K562 (cell line): ENCODE results near the gene FBXO8. TPM values are rescaled to one million over a fixed set of nuclear protein-coding genes. Genes with fewer than 3 reads are reported as not detected.

Source experiments
- ATAC-seq: fragments of 200-7000 bp; cut with Tn5 transposase; 3 replicates; pipeline ENCODE4 v1.9.1; 2020; ENCODE audit warnings: moderate library complexity
- BruUV-seq: library from RNA; stranded (reverse); fragments of 400-500 nt; replicated peaks from 2 replicates; lab custom pipeline; 2021; lab: Mats Ljungman, UMichigan
- CTCF ChIA-PET: fragments of 300-600 bp; formaldehyde crosslinking; extraction: SDS; loops from one replicate; lab custom pipeline; 2021; ENCODE audit warnings: low intra/inter-chr PET ratio; lab: Yijun Ruan, JAX
- POLR2A ChIA-PET: fragments of 300-600, 350-650 bp; sonication (Branson Sonifier 250); formaldehyde crosslinking; extraction: SDS; loops from one replicate; lab custom pipeline; 2021; ENCODE audit warnings: antibody characterized with exemption, inconsistent platforms; lab: Yijun Ruan, JAX
- DNase-seq, 4 experiments: peaks; one replicate each; pipeline versions ENCODE4 v3.0.0 to v3.0.0-alpha.2; 2011 to 2018; ENCODE audit warnings: low spot score in 3 of 4, mixed read lengths in 3 of 4; ENCODE audit errors: extremely low read depth in 1 of 4
- FAIRE-seq: peaks from 2 replicates; lab custom pipeline; 2011; peaks lifted over from hg19 to GRCh38; lab: Jason Lieb, UNC
- H2AFZ ChIP-seq: 2 replicates; pipeline ENCODE4 v1.6.0; 2011; ENCODE audit warnings: low read depth, low read length, control low read depth, inconsistent platforms
- H3K27ac ChIP-seq: fragments of 200-600 bp; 3 replicates; pipeline ENCODE4 v1.8.0; 2011; ENCODE audit warnings: low read depth, mild to moderate bottlenecking, control low read depth, inconsistent platforms, low read length, moderate library complexity, mixed read lengths; ENCODE audit errors: extremely low read depth
- H3K27me3 ChIP-seq, 2 experiments: fragments of 300-600 bp in 1 of 2; 2 replicates in 1 of 2; 3 replicates in 1 of 2; pipeline versions ENCODE4 v1.6.0 to v1.8.0; 2011; ENCODE audit warnings: inconsistent platforms in 2 of 2, low read length in 2 of 2, mild to moderate bottlenecking in 1 of 2, mixed read lengths in 1 of 2, moderate library complexity in 1 of 2; ENCODE audit not compliant: control insufficient read depth in 2 of 2, insufficient read depth in 2 of 2
- H3K36me3 ChIP-seq: fragments of 300-600 bp; 3 replicates; pipeline ENCODE4 v1.8.0; 2011; ENCODE audit warnings: mild to moderate bottlenecking, low read length, inconsistent platforms; ENCODE audit not compliant: control insufficient read depth, insufficient read depth
- H3K4me1 ChIP-seq, 2 experiments: fragments of 200-600 bp in 1 of 2; replicated peaks in 1 of 2; 2 replicates in 1 of 2; 3 replicates in 1 of 2; pipeline versions ENCODE4 v1.5.1 to v1.8.0; 2011; ENCODE audit warnings: inconsistent platforms in 2 of 2, low read length in 2 of 2, mild to moderate bottlenecking in 1 of 2, mixed read lengths in 1 of 2, moderate library complexity in 1 of 2; ENCODE audit not compliant: control insufficient read depth in 2 of 2, insufficient read depth in 2 of 2
- H3K4me2 ChIP-seq: 2 replicates; pipeline ENCODE4 v1.6.1; 2011; ENCODE audit warnings: low read length, control low read depth, inconsistent platforms, mixed read lengths; ENCODE audit not compliant: insufficient read depth
- H3K4me3 ChIP-seq: fragments of 200-600 bp; sonication (generic), shearing (Covaris generic); 2 replicates; pipeline ENCODE4 v1.5.1; 2016; ENCODE audit warnings: control low read depth, inconsistent platforms
- H3K79me2 ChIP-seq: fragments of 200-600 bp; 3 replicates; pipeline ENCODE4 v1.8.0; 2011; ENCODE audit warnings: low read length, inconsistent platforms; ENCODE audit not compliant: control insufficient read depth, insufficient read depth
- H3K9ac ChIP-seq, 2 experiments: 2 replicates each; pipeline versions ENCODE4 v1.6.0 to v1.6.1; 2011; ENCODE audit warnings: low read depth in 2 of 2, low read length in 2 of 2, control low read depth in 1 of 2, inconsistent platforms in 1 of 2, mild to moderate bottlenecking in 1 of 2, mixed read lengths in 1 of 2; ENCODE audit not compliant: insufficient read depth in 1 of 2
- H3K9me1 ChIP-seq: one replicate; pipeline ENCODE4 v1.6.0; 2011; ENCODE audit warnings: inconsistent platforms, mild to moderate bottlenecking, low read length, moderate library complexity; ENCODE audit not compliant: control insufficient read depth, insufficient read depth
- H3K9me3 ChIP-seq: replicated peaks from 2 replicates; pipeline ENCODE4 v1.5.1; 2011; ENCODE audit warnings: low read depth, low read length, inconsistent platforms; ENCODE audit not compliant: control insufficient read depth, insufficient read depth
- H4K20me1 ChIP-seq: replicated peaks from 2 replicates; pipeline ENCODE4 v1.6.1; 2011; ENCODE audit warnings: low read length, inconsistent platforms, mixed read lengths; ENCODE audit not compliant: control insufficient read depth, insufficient read depth
- CHD1 ChIP-seq: fragments of 200-600 bp; sonication (generic); IDR thresholded peaks from one replicate; pipeline ENCODE4 v1.6.1; 2012; ENCODE audit warnings: mild to moderate bottlenecking, moderate library complexity, low read length, inconsistent platforms
- CHD2 ChIP-seq: IDR thresholded peaks from 2 replicates; pipeline ENCODE4 v1.6.1; 2011; ENCODE audit warnings: low read depth, low read length
- DNMT1 ChIP-seq: fragments of 450-650 bp; IDR thresholded peaks from 2 replicates; pipeline ENCODE4 v1.6.1; 2016; ENCODE audit warnings: antibody characterized with exemption, mild to moderate bottlenecking
- HNRNPH1 ChIP-seq: fragments of 200-400 bp; formaldehyde crosslinking; optimal IDR thresholded peaks from 2 replicates; pipeline ENCODE3; 2017; ENCODE audit warnings: low read depth, mild to moderate bottlenecking, low read length, moderate library complexity
- LCOR ChIP-seq: sonication (generic); formaldehyde crosslinking; IDR thresholded peaks from 2 replicates; pipeline ENCODE4 v1.8.0; 2022; ENCODE audit warnings: mild to moderate bottlenecking, missing genetic modification reagents
- NEUROD1 ChIP-seq: fragments of 150-350 bp; IDR thresholded peaks from 2 replicates; pipeline ENCODE4 v1.6.1; 2014; ENCODE audit warnings: borderline replicate concordance, low read length, low read depth; ENCODE audit not compliant: partially characterized antibody
- NFE2 ChIP-seq: IDR thresholded peaks from 2 replicates; pipeline ENCODE4 v1.6.1; 2014; ENCODE audit warnings: antibody characterized with exemption, low read depth
- RBM25 ChIP-seq: fragments of 200-400 bp; formaldehyde crosslinking; IDR thresholded peaks from 2 replicates; pipeline ENCODE4 v1.6.1; 2018; ENCODE audit warnings: low read length, low read depth, moderate library complexity; ENCODE audit not compliant: severe bottlenecking
- RFX1 ChIP-seq: fragments of 450-650 bp; IDR thresholded peaks from 2 replicates; pipeline ENCODE4 v1.6.1; 2016; ENCODE audit warnings: mild to moderate bottlenecking, moderate library complexity
- SMARCA4 ChIP-seq: fragments of 450-650 bp; IDR thresholded peaks from 2 replicates; pipeline ENCODE4 v1.6.1; 2016
- SP2 ChIP-seq: IDR thresholded peaks from 2 replicates; pipeline ENCODE4 v1.6.1; 2011; ENCODE audit warnings: mild to moderate bottlenecking, low read depth, low read length, moderate library complexity; ENCODE audit not compliant: poor library complexity, severe bottlenecking; ENCODE audit errors: extremely low read depth
- SUPT5H ChIP-seq: fragments of 450-650 bp; IDR thresholded peaks from 2 replicates; pipeline ENCODE4 v1.6.1; 2016
- TAF1 ChIP-seq: IDR thresholded peaks from 2 replicates; pipeline ENCODE4 v1.6.1; 2011; ENCODE audit warnings: mild to moderate bottlenecking, low read length, moderate library complexity; ENCODE audit not compliant: insufficient read depth, control insufficient read depth, severe bottlenecking; ENCODE audit errors: extremely low read depth
- TBL1XR1 ChIP-seq, 2 experiments: IDR thresholded peaks; 2 replicates each; pipeline ENCODE4 v1.6.1; 2012; ENCODE audit warnings: improper control_type of control experiment in 2 of 2, low read length in 2 of 2, mild to moderate bottlenecking in 1 of 2
- TBP ChIP-seq: optimal IDR thresholded peaks from 2 replicates; pipeline ENCODE3; 2011; ENCODE audit warnings: low read depth, low read length, improper control_type of control experiment
- WGBS: fragments of 100-300 bp; shearing (Covaris generic); methylation state at CpG from one replicate; pipeline ENCODE4 v1.1.6; 2016; ENCODE audit warnings: low coverage, mixed read lengths; ENCODE audit not compliant: insufficient coverage; ENCODE audit errors: missing lambda C conversion rate; 5-methylcytosine and 5-hydroxymethylcytosine counted together
- in situ Hi-C: fragments of 300-500 bp; cut with MboI; formaldehyde crosslinking; loops from 4 replicates; pipeline ENCODE4 v1.15.0; 2018; ENCODE audit warnings: inconsistent platforms, mixed read lengths
- intact Hi-C: fragments of 100-400 bp; cut with micrococcal nuclease; formaldehyde crosslinking; loops from 2 replicates; pipeline ENCODE4 v1.14.2; 2022
- polyA plus RNA-seq, 8 experiments: library from polyadenylated mRNA; depleted of rRNA in 4 of 8; stranded (reverse) in 5 of 8; unstranded in 3 of 8; fragments of >200 nt; fragmentation: Nextera tagmentation in 2 of 8; fragmentation: Illumina TruSeq in 1 of 8; extraction: Ambion mirVana in 2 of 8; extraction: Trizol in 1 of 8; gene quantifications; 2 replicates each; pipeline versions ENCODE4 v1.2.1 to v1.2.3, GENCODE V29; 2011 to 2014; ENCODE audit warnings: inconsistent platforms in 1 of 8, missing spikeins in 1 of 8
- total RNA-seq, 7 experiments: library from RNA; depleted of rRNA in 6 of 7; stranded (reverse); fragments of >200 nt in 6 of 7; fragmentation: Illumina TruSeq in 2 of 7; extraction: Trizol in 2 of 7; gene quantifications; 2 replicates each; pipeline versions ENCODE4 v1.2.1 to v1.2.3, GENCODE V29; 2011 to 2021; ENCODE audit warnings: low replicate concordance in 1 of 7
- TF ChIP-seq, protein P1 (sequence below): sonication (generic); IDR thresholded peaks from 2 replicates; pipeline ENCODE4 v1.6.1; 2016
- TF ChIP-seq, protein P2 (sequence below): fragments of 450-650 bp; IDR thresholded peaks from 2 replicates; pipeline ENCODE4 v1.6.1; 2016; ENCODE audit warnings: borderline replicate concordance

FBXO8 gene
- total and polyA plus RNA-seq, 9 of the 15 experiments (the other 6 are each of a cell fraction or from before 2014, with no cell fraction given), result 12.9 to 27.1 (median 14.8) TPM

DNA sequence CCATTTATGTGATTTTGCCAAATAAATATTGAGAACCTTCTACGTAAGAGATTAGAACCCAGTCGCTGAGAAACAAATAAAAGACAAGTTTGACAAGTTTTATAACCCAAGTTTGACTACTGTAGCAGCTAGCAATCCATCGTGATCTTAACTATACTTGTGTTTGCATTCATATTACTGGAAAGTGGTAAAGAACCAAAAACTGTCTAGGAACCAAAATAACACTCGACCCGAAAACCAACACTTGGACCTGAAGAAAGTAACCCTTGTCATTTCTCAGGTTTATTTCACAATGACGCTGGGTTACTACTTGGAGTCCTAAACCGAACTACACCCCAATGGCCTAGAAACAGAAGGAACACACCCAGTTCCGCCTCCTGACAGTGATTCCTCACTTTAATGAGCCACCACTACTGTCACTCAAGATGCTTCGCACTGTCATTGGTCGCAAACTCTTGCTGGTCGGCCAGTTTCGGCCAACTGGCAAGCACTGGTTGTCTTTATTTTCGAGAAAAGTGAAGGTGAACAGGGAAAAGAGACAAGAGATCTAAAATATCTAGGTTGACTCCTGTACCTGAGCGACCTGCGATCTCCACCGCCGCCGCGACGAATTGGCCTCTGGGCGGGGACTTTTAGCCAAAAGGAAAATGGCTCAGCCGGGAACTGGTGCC lies 496 bp downstream of the FBXO8 start:
- ATAC-seq (peak; percentile 84), FAIRE-seq (peak; percentile 97), DNase-seq (peak; percentile 82 to 95 (median 86))
- Histone ChIP-seq H3K36me3 (peaks cover 7% of the 10 kb centered on the region; the same call in 2 of the 3 replicates), H3K9me1 (no peaks in the 10 kb centered on the region), H3K9me3 (no peaks in the 10 kb centered on the region; the same call in 1 of the 2 replicates), H3K4me2 (peak overlapping the region; percentile 95), H3K4me1 (peaks cover 0 to 6% of the 10 kb centered on the region in 2 experiments; a peak in 3 of 5 replicates), H3K4me3 (peak overlapping the region; percentile 65), H3K9ac (peak overlapping the region; percentile 98 to 99), H3K27me3 (no peaks in the 10 kb centered on the region), H3K79me2 (peaks cover 100% of the 10 kb centered on the region), H2AFZ (peak overlapping the region; percentile 99), H3K27ac (peak overlapping the region; percentile 100), H4K20me1 (no peaks in the 10 kb centered on the region)
- WGBS, result under 1% methylated on average over 22 of the region's 22 CpGs
- POLR2A ChIA-PET, result interaction anchor here (0.9 to 1.6 kb wide), 6 partner anchors 9 to 949 kb away, joined by 3 to 5 read pairs (median 4); partner anchors contain the start of gene HMGB2
- in situ Hi-C loops, result no loop called here
- intact Hi-C loops, result loop anchor here (10.0 kb wide), 1 partner anchor 948 kb away; the partner anchor contains the start of gene HMGB2
- TSS peak; percentile 68 for BruUV-seq
- CTCF ChIA-PET, result interaction anchor here (0.5 kb wide), 1 partner anchor 1994 kb away, joined by 3 read pairs; no protein-coding TSS in a partner anchor
- TF ChIP-seq TBL1XR1 (IDR thresholded peaks at IDR 0.05; ENCODE audit: low read length in 2 of 2) (0 out of 4 replicates have a peak, but pooled peaks of 1 of the 2 experiments have one; percentile 38), SUPT5H (peak; percentile 54), DNMT1 (no peak), NEUROD1 (peak; percentile 74), HNRNPH1 (no peak), CHD2 (peak; percentile 75), TBP (peak; percentile 77), SMARCA4 (0 out of 2 replicates have a peak, but pooled peaks have one; percentile 28), NFE2 (peak; percentile 40; the same call in 1 of the 2 replicates), CHD1 (no peak), RBM25 (peak; percentile 93), LCOR (peak; percentile 54), SP2 (peak; percentile 82), RFX1 (peak; percentile 36; the same call in 1 of the 2 replicates), TAF1 (peak; percentile 71)
- TF ChIP-seq, protein P1, sequence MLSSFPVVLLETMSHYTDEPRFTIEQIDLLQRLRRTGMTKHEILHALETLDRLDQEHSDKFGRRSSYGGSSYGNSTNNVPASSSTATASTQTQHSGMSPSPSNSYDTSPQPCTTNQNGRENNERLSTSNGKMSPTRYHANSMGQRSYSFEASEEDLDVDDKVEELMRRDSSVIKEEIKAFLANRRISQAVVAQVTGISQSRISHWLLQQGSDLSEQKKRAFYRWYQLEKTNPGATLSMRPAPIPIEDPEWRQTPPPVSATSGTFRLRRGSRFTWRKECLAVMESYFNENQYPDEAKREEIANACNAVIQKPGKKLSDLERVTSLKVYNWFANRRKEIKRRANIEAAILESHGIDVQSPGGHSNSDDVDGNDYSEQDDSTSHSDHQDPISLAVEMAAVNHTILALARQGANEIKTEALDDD, result peak; percentile 89
- TF ChIP-seq, protein P2, sequence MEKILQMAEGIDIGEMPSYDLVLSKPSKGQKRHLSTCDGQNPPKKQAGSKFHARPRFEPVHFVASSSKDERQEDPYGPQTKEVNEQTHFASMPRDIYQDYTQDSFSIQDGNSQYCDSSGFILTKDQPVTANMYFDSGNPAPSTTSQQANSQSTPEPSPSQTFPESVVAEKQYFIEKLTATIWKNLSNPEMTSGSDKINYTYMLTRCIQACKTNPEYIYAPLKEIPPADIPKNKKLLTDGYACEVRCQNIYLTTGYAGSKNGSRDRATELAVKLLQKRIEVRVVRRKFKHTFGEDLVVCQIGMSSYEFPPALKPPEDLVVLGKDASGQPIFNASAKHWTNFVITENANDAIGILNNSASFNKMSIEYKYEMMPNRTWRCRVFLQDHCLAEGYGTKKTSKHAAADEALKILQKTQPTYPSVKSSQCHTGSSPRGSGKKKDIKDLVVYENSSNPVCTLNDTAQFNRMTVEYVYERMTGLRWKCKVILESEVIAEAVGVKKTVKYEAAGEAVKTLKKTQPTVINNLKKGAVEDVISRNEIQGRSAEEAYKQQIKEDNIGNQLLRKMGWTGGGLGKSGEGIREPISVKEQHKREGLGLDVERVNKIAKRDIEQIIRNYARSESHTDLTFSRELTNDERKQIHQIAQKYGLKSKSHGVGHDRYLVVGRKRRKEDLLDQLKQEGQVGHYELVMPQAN, result peak; percentile 11; the same call in 1 of the 2 replicates
